ENCODE results near the gene AIRE.

- TF ChIP-seq CTCF (IDR thresholded peaks at IDR 0.05): no peak
- TF ChIP-seq POLR2A (IDR thresholded peaks at IDR 0.05): no peak
These were observed 59.0 kb downstream of the AIRE start for GRCh38 chr21:44344541-44345183.
